DND-41 (cell line): ENCODE measurements around the gene ATP4B.

Source experiments
- ATAC-seq: fragments of 200-7000 bp; cut with Tn5 transposase; 3 replicates; pipeline ENCODE4 v1.9.1; 2021; ENCODE audit warnings: low read depth; ENCODE audit not compliant: insufficient read depth
- DNase-seq: peaks from one replicate; pipeline ENCODE4 v3.0.0-alpha.2; 2020
- H2AFZ ChIP-seq: 2 replicates; pipeline ENCODE4 v1.6.0; 2012; ENCODE audit warnings: low read depth, low read length
- H3K27ac ChIP-seq: 2 replicates; pipeline ENCODE4 v1.5.1; 2012; ENCODE audit warnings: low read length, inconsistent platforms
- H3K27me3 ChIP-seq: fragments of 200-600 bp; sonication (generic); 2 replicates; pipeline ENCODE4 v1.6.0; 2012; ENCODE audit warnings: low read length, mild to moderate bottlenecking, inconsistent platforms; ENCODE audit not compliant: insufficient read depth, poor library complexity
- H3K36me3 ChIP-seq: 2 replicates; pipeline ENCODE4 v1.5.1; 2012; ENCODE audit warnings: low read length, inconsistent platforms; ENCODE audit not compliant: insufficient read depth
- H3K4me1 ChIP-seq: 2 replicates; pipeline ENCODE4 v1.5.1; 2012; ENCODE audit warnings: mild to moderate bottlenecking, low read length; ENCODE audit not compliant: insufficient read depth
- H3K4me2 ChIP-seq: 2 replicates; pipeline ENCODE4 v1.6.0; 2012; ENCODE audit warnings: mild to moderate bottlenecking, moderate library complexity, low read length, inconsistent platforms; ENCODE audit not compliant: insufficient read depth
- H3K4me3 ChIP-seq, 2 experiments: fragments of 200-600 bp in 1 of 2; shearing (Covaris generic) in 1 of 2; 2 replicates each; pipeline ENCODE4 v1.5.1; 2012 to 2016; ENCODE audit warnings: inconsistent platforms in 2 of 2, low read length in 2 of 2, mild to moderate bottlenecking in 2 of 2, low read depth in 1 of 2, moderate library complexity in 1 of 2
- H3K79me2 ChIP-seq: 2 replicates; pipeline ENCODE4 v1.6.0; 2012; ENCODE audit warnings: low read length, inconsistent platforms; ENCODE audit not compliant: insufficient read depth
- H3K9ac ChIP-seq: 2 replicates; pipeline ENCODE4 v1.6.0; 2012; ENCODE audit warnings: low read depth, mild to moderate bottlenecking, inconsistent platforms, low read length, moderate library complexity
- H3K9me3 ChIP-seq: 2 replicates; pipeline ENCODE4 v1.5.1; 2012; ENCODE audit warnings: low read length, moderate library complexity, mild to moderate bottlenecking, inconsistent platforms; ENCODE audit not compliant: insufficient read depth, severe bottlenecking
- H4K20me1 ChIP-seq: 2 replicates; pipeline ENCODE4 v1.6.0; 2012; ENCODE audit warnings: low read length; ENCODE audit not compliant: insufficient read depth
- EZH2 ChIP-seq: IDR thresholded peaks from 3 replicates; pipeline ENCODE4 v1.6.1; 2012; ENCODE audit warnings: borderline replicate concordance, low read depth, mild to moderate bottlenecking, moderate library complexity, low read length, inconsistent platforms; ENCODE audit not compliant: severe bottlenecking
- TF ChIP-seq, protein P1 (sequence below): IDR thresholded peaks from 2 replicates; pipeline ENCODE4 v1.5.1; 2012; ENCODE audit warnings: borderline replicate concordance, low read length, moderate library complexity, mild to moderate bottlenecking; ENCODE audit not compliant: poor library complexity, severe bottlenecking; ENCODE audit errors: extremely low read depth

ATP4B gene

DNA sequence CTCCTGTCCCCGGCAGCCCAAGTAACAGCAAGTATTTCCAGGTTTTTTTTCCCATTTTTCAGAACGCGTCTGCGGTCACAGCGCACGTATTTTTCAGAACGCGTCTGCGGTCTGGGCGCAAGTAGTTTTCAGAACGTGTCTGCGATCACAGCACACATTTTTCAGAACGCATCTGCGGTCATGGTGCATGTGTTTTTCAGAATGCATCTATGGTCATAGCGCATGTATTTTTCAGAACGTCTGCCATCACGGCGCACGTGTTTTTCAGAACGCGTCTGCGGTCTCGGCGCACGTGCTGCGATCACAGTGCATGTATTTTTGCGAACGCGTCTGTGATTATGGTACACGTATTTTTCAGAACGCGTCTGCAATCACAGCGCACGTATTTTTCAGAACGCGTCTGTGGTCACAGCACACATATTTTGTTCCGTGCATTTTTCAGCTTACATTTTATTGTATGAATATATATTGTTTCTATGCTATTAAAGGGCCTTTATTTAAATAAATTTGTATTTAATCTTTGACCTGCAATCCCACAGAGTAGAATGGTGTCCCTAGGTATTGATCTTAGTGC is 19.7 kb downstream of the ATP4B start:
- H3K4me1 ChIP-seq, result no peaks in the 10 kb centered on the region
- H3K36me3 ChIP-seq, result peaks cover 89% of the 10 kb centered on the region
- H3K9me3 ChIP-seq, result no peaks in the 10 kb centered on the region

DNA sequence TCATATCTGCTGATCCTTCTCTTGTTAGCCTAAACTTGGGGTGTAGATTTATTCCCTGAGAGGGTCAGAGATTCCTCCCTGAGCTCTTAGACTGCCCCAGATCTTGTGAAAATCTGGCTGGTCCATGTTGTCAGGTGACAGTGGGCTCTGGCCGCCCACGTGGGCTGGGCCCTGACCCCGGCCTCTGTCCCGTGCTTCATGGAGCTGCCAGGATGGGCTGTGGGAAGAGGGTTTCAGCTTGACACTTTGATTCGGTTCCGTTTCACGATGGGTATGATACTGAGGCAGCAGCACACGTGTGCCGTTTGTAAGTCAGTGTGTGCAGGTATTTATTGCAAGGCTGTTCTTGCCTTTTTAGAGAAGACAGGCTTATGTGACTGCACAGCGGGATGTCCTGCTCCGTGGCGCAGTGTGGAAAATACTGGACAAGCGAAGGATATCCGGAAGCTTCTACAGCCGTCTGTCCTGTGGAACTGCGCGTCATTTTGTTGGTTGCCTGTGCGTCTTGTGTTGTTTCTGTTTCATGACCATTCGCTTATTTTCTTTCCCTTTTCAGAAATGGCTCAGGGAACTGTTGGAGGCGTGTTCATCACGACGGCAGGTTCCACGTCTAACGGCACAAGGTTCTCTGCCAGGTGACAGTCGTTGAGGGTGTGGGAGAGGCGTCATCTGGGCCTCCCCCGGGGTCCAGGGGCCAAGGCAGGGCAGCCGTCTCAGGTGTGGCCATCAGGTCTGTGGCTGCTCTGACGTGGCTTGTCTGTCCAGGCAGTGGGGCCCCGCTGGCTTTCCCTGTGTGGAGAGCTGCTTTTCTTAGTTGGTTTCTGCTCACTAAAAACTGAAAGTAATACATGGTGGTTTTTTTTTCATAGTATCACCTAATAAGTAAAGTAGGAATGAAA is 20.5 kb downstream of the ATP4B start:
- H3K79me2 ChIP-seq, result no peaks in the 10 kb centered on the region
- TF ChIP-seq, protein P1, sequence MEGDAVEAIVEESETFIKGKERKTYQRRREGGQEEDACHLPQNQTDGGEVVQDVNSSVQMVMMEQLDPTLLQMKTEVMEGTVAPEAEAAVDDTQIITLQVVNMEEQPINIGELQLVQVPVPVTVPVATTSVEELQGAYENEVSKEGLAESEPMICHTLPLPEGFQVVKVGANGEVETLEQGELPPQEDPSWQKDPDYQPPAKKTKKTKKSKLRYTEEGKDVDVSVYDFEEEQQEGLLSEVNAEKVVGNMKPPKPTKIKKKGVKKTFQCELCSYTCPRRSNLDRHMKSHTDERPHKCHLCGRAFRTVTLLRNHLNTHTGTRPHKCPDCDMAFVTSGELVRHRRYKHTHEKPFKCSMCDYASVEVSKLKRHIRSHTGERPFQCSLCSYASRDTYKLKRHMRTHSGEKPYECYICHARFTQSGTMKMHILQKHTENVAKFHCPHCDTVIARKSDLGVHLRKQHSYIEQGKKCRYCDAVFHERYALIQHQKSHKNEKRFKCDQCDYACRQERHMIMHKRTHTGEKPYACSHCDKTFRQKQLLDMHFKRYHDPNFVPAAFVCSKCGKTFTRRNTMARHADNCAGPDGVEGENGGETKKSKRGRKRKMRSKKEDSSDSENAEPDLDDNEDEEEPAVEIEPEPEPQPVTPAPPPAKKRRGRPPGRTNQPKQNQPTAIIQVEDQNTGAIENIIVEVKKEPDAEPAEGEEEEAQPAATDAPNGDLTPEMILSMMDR, result no peak
- TF ChIP-seq EZH2, result no peak
- H4K20me1 ChIP-seq, result peaks cover 54% of the 10 kb centered on the region
- no peaks in the 10 kb centered on the region for H3K9me3 ChIP-seq
- H3K4me3 ChIP-seq, result no peak overlapping the region
- H3K9ac ChIP-seq, result no peak overlapping the region
- peaks cover 95% of the 10 kb centered on the region for H3K36me3 ChIP-seq
- DNase-seq (no peak), ATAC-seq (no peak)
- H3K27me3 ChIP-seq, result no peaks in the 10 kb centered on the region
- no peaks in the 10 kb centered on the region for H3K4me1 ChIP-seq
- H2AFZ ChIP-seq, result no peak overlapping the region
- H3K4me2 ChIP-seq, result no peak overlapping the region
- H3K27ac ChIP-seq, result no peak overlapping the region

More for the DNA sequence above, 19.7 kb downstream of the ATP4B start:
- DNase-seq (no peak), ATAC-seq (no peak)
- TF ChIP-seq, protein P1, result no peak
- no peak for TF ChIP-seq EZH2
- H3K4me2 ChIP-seq, result no peak overlapping the region
- H3K4me3 ChIP-seq, result no peak overlapping the region
- H3K9ac ChIP-seq, result no peak overlapping the region
- H3K27me3 ChIP-seq, result no peaks in the 10 kb centered on the region
- H3K27ac ChIP-seq, result no peak overlapping the region
- no peak overlapping the region for H2AFZ ChIP-seq
- no peaks in the 10 kb centered on the region for H3K79me2 ChIP-seq
- H4K20me1 ChIP-seq, result peaks cover 48% of the 10 kb centered on the region

DNA sequence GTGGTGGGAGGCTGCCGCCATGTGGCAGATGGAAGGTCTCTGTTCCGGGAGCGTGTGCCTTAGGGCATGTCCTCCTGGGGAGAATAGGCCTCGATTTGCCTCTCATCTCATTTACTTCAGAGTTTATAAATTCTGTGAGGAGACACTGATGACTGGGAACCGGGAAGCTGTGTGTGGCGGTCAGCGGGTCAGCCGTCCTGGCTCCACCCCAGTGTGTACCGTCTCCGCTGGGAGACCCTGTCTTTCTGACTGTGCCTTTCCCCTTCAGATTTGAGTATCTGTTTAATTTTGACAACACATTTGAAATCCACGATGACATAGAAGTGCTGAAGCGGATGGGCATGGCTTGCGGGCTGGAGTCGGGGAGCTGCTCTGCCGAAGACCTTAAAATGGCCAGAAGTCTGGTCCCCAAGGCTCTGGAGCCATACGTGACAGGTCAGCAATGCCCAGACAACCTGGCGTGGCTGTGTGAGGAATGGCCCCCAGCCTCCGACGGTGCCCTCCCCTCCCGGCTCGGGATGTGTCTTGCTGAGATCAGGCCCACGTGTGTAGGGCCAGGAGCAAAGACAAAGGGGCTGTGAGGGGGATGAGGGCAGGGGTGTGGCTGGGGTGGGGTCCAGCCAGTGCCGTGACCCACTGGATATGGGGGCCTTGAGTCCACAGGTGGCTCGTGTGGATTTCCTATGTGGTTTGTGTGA is 21.6 kb downstream of the ATP4B start:
- DNase-seq (no peak), ATAC-seq (no peak)
- H3K27me3 ChIP-seq, result no peaks in the 10 kb centered on the region
- H3K4me1 ChIP-seq, result no peaks in the 10 kb centered on the region
- no peak overlapping the region for H3K4me3 ChIP-seq
- peaks cover 64% of the 10 kb centered on the region for H4K20me1 ChIP-seq
- H3K36me3 ChIP-seq, result peaks cover 95% of the 10 kb centered on the region
- H3K27ac ChIP-seq, result no peak overlapping the region
- H3K9me3 ChIP-seq, result no peaks in the 10 kb centered on the region
- no peak overlapping the region for H3K4me2 ChIP-seq
- no peak overlapping the region for H2AFZ ChIP-seq
- TF ChIP-seq EZH2, result no peak
- TF ChIP-seq, protein P1, result no peak
- no peak overlapping the region for H3K9ac ChIP-seq
- H3K79me2 ChIP-seq, result peaks cover 7% of the 10 kb centered on the region; the same call in 1 of the 2 replicates
